Regular cardiac myocyte (primary cell): ENCODE results near the gene ALDH3A2. TPM values are rescaled to one million over a fixed set of nuclear protein-coding genes. Genes with fewer than 3 reads are reported as not detected.

Experiments
- total RNA-seq: library from RNA; depleted of rRNA; stranded (reverse); fragments of >200 nt; gene quantifications from 2 replicates; pipeline ENCODE4 v1.2.3, GENCODE V29; 2014

Gene ALDH3A2
- 37.5 and 52.0 TPM in 2 replicates for total RNA-seq

GRCh38 chr17:19648475-19649273 is at the start of gene ALDH3A2:
Gene ALDH3A2, plus strand, starts transcription at chr17:19648751. Its CDS starts 221 bp downstream, at chr17:19648972.

GRCh38 chr17:19716108-19717030 is 67.8 kb downstream of the ALDH3A2 start, which contains the start of gene SLC47A2:
Gene SLC47A2, minus strand, starts transcription at chr17:19716584. Its CDS starts 29 bp downstream, at chr17:19716555.

Other genes with a start within 250 kb of the ALDH3A2 start
- gene RNF112, start 237.5 kb upstream of the ALDH3A2 start, total RNA-seq: 0.58 and 0.85 TPM in 2 replicates
- gene SLC47A1, start 114.9 kb upstream of the ALDH3A2 start, total RNA-seq: 0.19 and 0.85 TPM in 2 replicates
- not detected in 2 replicates for gene SLC47A2, start 67.8 kb downstream of the ALDH3A2 start, total RNA-seq
- gene ALDH3A1, start 99.5 kb downstream of the ALDH3A2 start, total RNA-seq: under 0.01 and 0.77 TPM in 2 replicates
- 10.4 and 17.2 TPM in 2 replicates for gene ULK2, start 219.2 kb downstream of the ALDH3A2 start, total RNA-seq